Tibial nerve (tissue), 4 donors: ENCODE results near the gene IL1RAP.

Experiments
- EP300 ChIP-seq, 2 donors: sonication (generic); formaldehyde crosslinking; IDR thresholded peaks; one replicate each; pipeline ENCODE4 v1.6.1; 2017; ENCODE audit warnings: antibody characterized with exemption in 2 of 2, mild to moderate bottlenecking in 1 of 2
- POLR2A ChIP-seq, 2 donors: fragments of 450-650 bp; IDR thresholded peaks; one replicate each; pipeline ENCODE4 v1.6.1; 2017; ENCODE audit warnings: antibody characterized with exemption in 2 of 2, mild to moderate bottlenecking in 2 of 2, moderate library complexity in 2 of 2
- TF ChIP-seq, protein P1 (sequence below), 5 experiments: fragments of 200-600 bp in 3 of 5; fragments of 450-650 bp in 2 of 5; sonication (generic) in 3 of 5; IDR thresholded peaks; one replicate each; pipeline ENCODE4 v1.5.1; 2016 to 2019; ENCODE audit warnings: antibody characterized with exemption in 5 of 5, mild to moderate bottlenecking in 3 of 5, moderate library complexity in 2 of 5

DNA sequence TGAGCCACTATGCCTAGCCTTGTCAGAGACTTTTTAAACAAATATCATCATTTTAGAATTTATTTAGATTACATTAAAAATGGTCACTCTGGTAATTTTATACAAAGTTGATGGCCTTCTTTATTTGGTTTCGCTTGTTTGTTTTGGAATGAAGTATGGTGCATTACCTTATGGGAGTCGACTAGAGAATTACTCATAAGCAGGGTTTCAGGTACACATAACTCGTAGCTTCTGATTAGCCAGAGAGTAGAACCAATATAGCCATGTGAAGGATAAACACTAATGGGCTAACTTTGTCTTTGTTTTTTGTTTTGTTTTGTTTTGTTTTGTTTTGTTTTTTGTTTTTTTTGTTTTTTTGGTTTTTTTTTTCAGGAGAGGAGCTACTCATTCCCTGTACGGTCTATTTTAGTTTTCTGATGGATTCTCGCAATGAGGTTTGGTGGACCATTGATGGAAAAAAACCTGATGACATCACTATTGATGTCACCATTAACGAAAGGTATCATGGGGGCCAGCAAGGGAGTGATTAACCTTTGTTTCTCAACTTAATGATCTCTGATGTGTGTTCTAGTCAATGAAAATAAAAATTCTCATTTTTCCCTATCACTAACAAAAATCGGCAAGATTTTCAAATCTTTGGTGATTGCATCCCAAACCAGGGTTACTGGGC is 113.2 kb downstream of the IL1RAP start:
- TF ChIP-seq, protein P1, sequence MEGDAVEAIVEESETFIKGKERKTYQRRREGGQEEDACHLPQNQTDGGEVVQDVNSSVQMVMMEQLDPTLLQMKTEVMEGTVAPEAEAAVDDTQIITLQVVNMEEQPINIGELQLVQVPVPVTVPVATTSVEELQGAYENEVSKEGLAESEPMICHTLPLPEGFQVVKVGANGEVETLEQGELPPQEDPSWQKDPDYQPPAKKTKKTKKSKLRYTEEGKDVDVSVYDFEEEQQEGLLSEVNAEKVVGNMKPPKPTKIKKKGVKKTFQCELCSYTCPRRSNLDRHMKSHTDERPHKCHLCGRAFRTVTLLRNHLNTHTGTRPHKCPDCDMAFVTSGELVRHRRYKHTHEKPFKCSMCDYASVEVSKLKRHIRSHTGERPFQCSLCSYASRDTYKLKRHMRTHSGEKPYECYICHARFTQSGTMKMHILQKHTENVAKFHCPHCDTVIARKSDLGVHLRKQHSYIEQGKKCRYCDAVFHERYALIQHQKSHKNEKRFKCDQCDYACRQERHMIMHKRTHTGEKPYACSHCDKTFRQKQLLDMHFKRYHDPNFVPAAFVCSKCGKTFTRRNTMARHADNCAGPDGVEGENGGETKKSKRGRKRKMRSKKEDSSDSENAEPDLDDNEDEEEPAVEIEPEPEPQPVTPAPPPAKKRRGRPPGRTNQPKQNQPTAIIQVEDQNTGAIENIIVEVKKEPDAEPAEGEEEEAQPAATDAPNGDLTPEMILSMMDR (IDR thresholded peaks at IDR 0.05) = no peak
- no peak for TF ChIP-seq POLR2A (IDR thresholded peaks at IDR 0.05)
- no peak for TF ChIP-seq EP300 (IDR thresholded peaks at IDR 0.05)
